ENCODE measurements around the gene NAV3. TPM values are rescaled to one million over a fixed set of nuclear protein-coding genes. Genes with fewer than 3 reads are reported as not detected.

NAV3 gene
- total and polyA plus RNA-seq, 9 of the 15 experiments (the other 6 are each of a cell fraction or from before 2014, with no cell fraction given): 0.04 TPM; not detected in 8

DNA sequence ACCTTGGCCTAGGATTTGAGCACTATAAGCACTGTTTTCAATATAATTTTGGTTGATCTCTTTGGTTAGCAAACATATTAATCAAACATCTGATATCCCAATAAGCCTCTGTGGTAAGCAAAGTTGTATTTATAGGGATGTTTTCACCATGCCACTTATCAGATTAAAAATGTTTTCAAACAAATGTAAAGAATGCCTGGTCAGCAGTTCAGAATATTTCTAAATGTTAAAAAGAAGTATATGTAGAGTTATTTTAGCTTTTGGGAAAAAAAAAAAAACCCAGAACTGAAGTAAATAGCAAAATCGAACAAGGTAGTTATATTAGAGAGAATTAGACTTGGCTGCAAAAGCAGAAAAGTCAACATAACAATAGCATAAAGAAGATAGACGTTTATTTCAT is 3.9 kb downstream of the NAV3 start:
- H3K36me3 ChIP-seq (ENCODE audit: control insufficient read depth, insufficient read depth, low read length): no peaks in the 10 kb centered on the region
- DNase-seq (ENCODE audit: extremely low read depth in 1 of 4, low spot score in 3 of 4): no peak
- H3K27me3 ChIP-seq (ENCODE audit: control insufficient read depth in 2 of 2, insufficient read depth in 2 of 2, low read length in 2 of 2): no peaks in the 10 kb centered on the region
- no peaks in the 10 kb centered on the region for H4K20me1 ChIP-seq (replicated peaks; ENCODE audit: control insufficient read depth, insufficient read depth, low read length)
- in situ Hi-C loops (cut with MboI): no loop called here
- no peak overlapping the region for H3K4me2 ChIP-seq (ENCODE audit: insufficient read depth, low read length)
- no peak overlapping the region for H3K9ac ChIP-seq (ENCODE audit: insufficient read depth in 1 of 2, low read depth in 2 of 2, low read length in 2 of 2)
- no peaks in the 10 kb centered on the region for H3K9me3 ChIP-seq (replicated peaks; ENCODE audit: control insufficient read depth, insufficient read depth, low read depth, low read length)
- FAIRE-seq: no peak
- no peak overlapping the region for H2AFZ ChIP-seq (ENCODE audit: low read depth, low read length)
- ChIA-PET CTCF (ENCODE audit: low intra/inter-chr PET ratio) (no interaction called here), POLR2A (no interaction called here)
- no peak overlapping the region for H3K4me3 ChIP-seq
- intact Hi-C loops (cut with micrococcal nuclease): no loop called here
- no peak overlapping the region for H3K27ac ChIP-seq (ENCODE audit: extremely low read depth, low read depth, low read length)
- ATAC-seq: no peak
- WGBS (ENCODE audit: insufficient coverage, low coverage, missing lambda C conversion rate): 0% methylated on average over 2 of the region's 2 CpGs
- H3K4me1 ChIP-seq (replicated peaks in 1 of 2; ENCODE audit: control insufficient read depth in 2 of 2, insufficient read depth in 2 of 2, low read length in 2 of 2): no peaks in the 10 kb centered on the region
- peak; percentile 27; the same call in 1 of the 2 replicates for TF ChIP-seq ZNF316 (IDR thresholded peaks at IDR 0.05)
- 0 out of 2 replicates have a peak, but pooled peaks have one; percentile 11 for TF ChIP-seq MAFG (tag; conservative IDR thresholded peaks at IDR 0.05)
- TF ChIP-seq ZNF445 (CRISPR knock-in tag; IDR thresholded peaks at IDR 0.05; ENCODE audit: low read depth): no peak
- no peaks in the 10 kb centered on the region for H3K79me2 ChIP-seq (ENCODE audit: control insufficient read depth, insufficient read depth, low read length)
- BruUV-seq (replicated peaks): no TSS peak
- no peaks in the 10 kb centered on the region for H3K9me1 ChIP-seq (ENCODE audit: control insufficient read depth, insufficient read depth, low read length)

DNA sequence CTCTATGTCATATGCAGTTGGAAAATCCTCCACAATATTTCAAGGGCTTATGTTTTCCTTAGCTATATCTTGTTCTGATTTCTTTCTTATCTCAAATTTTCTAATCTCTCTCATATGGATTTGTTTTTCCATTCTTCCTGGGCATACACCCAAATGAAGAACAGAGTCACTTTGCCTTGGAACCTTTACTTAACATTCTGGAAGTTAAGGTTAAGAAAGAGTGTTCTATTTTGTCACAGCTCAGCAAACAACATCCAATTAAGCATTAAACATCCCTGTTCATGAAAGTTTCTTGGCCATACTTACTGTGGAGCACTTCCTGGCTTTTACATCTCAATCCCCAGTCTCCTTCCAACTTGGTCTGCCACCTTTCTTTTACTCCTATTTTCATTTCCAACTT is 5.3 kb downstream of the NAV3 start:
- no peak for FAIRE-seq
- Histone ChIP-seq H3K4me2 (ENCODE audit: insufficient read depth, low read length) (no peak overlapping the region), H3K36me3 (ENCODE audit: control insufficient read depth, insufficient read depth, low read length) (no peaks in the 10 kb centered on the region), H3K27ac (ENCODE audit: extremely low read depth, low read depth, low read length) (no peak overlapping the region), H3K79me2 (ENCODE audit: control insufficient read depth, insufficient read depth, low read length) (no peaks in the 10 kb centered on the region), H3K4me3 (no peak overlapping the region), H3K27me3 (ENCODE audit: control insufficient read depth in 2 of 2, insufficient read depth in 2 of 2, low read length in 2 of 2) (no peaks in the 10 kb centered on the region), H3K4me1 (replicated peaks in 1 of 2; ENCODE audit: control insufficient read depth in 2 of 2, insufficient read depth in 2 of 2, low read length in 2 of 2) (no peaks in the 10 kb centered on the region), H2AFZ (ENCODE audit: low read depth, low read length) (no peak overlapping the region), H3K9me1 (ENCODE audit: control insufficient read depth, insufficient read depth, low read length) (no peaks in the 10 kb centered on the region), H4K20me1 (replicated peaks; ENCODE audit: control insufficient read depth, insufficient read depth, low read length) (no peaks in the 10 kb centered on the region), H3K9me3 (replicated peaks; ENCODE audit: control insufficient read depth, insufficient read depth, low read depth, low read length) (no peaks in the 10 kb centered on the region), H3K9ac (ENCODE audit: insufficient read depth in 1 of 2, low read depth in 2 of 2, low read length in 2 of 2) (no peak overlapping the region)
- no peak for DNase-seq (ENCODE audit: extremely low read depth in 1 of 4, low spot score in 3 of 4)
- no peak for ATAC-seq
- intact Hi-C loops (cut with micrococcal nuclease) (no loop called here), in situ Hi-C loops (cut with MboI) (no loop called here)
- TF ChIP-seq, protein P1, sequence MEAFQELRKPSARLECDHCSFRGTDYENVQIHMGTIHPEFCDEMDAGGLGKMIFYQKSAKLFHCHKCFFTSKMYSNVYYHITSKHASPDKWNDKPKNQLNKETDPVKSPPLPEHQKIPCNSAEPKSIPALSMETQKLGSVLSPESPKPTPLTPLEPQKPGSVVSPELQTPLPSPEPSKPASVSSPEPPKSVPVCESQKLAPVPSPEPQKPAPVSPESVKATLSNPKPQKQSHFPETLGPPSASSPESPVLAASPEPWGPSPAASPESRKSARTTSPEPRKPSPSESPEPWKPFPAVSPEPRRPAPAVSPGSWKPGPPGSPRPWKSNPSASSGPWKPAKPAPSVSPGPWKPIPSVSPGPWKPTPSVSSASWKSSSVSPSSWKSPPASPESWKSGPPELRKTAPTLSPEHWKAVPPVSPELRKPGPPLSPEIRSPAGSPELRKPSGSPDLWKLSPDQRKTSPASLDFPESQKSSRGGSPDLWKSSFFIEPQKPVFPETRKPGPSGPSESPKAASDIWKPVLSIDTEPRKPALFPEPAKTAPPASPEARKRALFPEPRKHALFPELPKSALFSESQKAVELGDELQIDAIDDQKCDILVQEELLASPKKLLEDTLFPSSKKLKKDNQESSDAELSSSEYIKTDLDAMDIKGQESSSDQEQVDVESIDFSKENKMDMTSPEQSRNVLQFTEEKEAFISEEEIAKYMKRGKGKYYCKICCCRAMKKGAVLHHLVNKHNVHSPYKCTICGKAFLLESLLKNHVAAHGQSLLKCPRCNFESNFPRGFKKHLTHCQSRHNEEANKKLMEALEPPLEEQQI (IDR thresholded peaks at IDR 0.05): no peak
- TF ChIP-seq ZNF253 (CRISPR knock-in tag; conservative IDR thresholded peaks at IDR 0.05): no peak
- ChIA-PET POLR2A (no interaction called here), CTCF (ENCODE audit: low intra/inter-chr PET ratio) (no interaction called here)
- BruUV-seq (replicated peaks): no TSS peak
